ENCODE results near the gene SASS6. TPM values are rescaled to one million over a fixed set of nuclear protein-coding genes. Genes with fewer than 3 reads are reported as not detected.
A peak's percentile ranks its signal among the peaks of the same experiment; 100 is the strongest.

SASS6 gene
- total and polyA plus RNA-seq, 9 of the 15 experiments (the other 6 are each of a cell fraction or from before 2014, with no cell fraction given), result 11.6 to 34.1 (median 18.0) TPM

DNA sequence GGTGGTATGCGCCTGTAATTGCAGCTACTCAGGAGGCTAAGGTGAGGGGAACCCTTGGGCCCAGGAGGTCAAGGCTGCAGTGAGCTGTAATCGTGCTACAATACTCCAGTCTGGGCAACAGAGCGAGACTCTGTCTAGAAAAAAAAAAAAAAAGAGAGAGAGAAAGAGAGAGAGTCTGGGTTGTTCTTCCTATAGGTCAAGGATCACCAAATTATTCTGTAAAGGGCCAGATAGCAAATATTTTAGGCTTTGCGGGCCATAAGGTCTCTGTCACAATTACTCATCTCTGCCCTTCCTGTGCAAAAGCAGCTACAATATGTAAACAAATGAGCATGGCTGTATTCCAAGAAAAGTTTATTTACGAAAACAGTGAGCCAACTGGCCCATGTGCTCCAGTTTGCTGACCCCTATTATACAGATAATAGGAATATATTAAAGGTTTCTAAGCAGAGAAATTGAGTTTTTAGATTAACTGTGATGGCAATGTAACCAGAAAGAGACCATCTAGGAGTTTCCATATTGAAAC is 2.1 kb downstream of the SASS6 start:
- H3K4me3 ChIP-seq, result peak overlapping the region; percentile 51; the same call in 1 of the 2 replicates
- no TSS peak for BruUV-seq (replicated peaks)
- peaks cover 33% of the 10 kb centered on the region for H3K36me3 ChIP-seq (ENCODE audit: control insufficient read depth, insufficient read depth, low read length)
- ChIA-PET CTCF (ENCODE audit: low intra/inter-chr PET ratio) (no interaction called here), POLR2A (interaction anchor here (0.6 to 1.4 kb wide), 3 partner anchors 11 to 292 kb away, joined by 3 to 4 read pairs (median 3); no protein-coding TSS in a partner anchor)
- ATAC-seq (peak; percentile 10), FAIRE-seq (no peak), DNase-seq (ENCODE audit: extremely low read depth in 1 of 4, low spot score in 3 of 4) (peak in 1 of 4 experiments; percentile 63)
- peaks cover 3 to 10% of the 10 kb centered on the region in 2 experiments; a peak in 2 of 5 replicates for H3K4me1 ChIP-seq (replicated peaks in 1 of 2; ENCODE audit: control insufficient read depth in 2 of 2, insufficient read depth in 2 of 2, low read length in 2 of 2)
- no peaks in the 10 kb centered on the region for H3K9me3 ChIP-seq (replicated peaks; ENCODE audit: control insufficient read depth, insufficient read depth, low read depth, low read length)
- H3K27ac ChIP-seq (ENCODE audit: extremely low read depth, low read depth, low read length), result peak overlapping the region; percentile 79
- H3K27me3 ChIP-seq (ENCODE audit: control insufficient read depth in 2 of 2, insufficient read depth in 2 of 2, low read length in 2 of 2), result no peaks in the 10 kb centered on the region
- H3K4me2 ChIP-seq (ENCODE audit: insufficient read depth, low read length), result peak overlapping the region; percentile 77
- intact Hi-C loops (cut with micrococcal nuclease) (loop anchor here (5.0 to 10.0 kb wide), 5 partner anchors 117 to 764 kb away; partner anchors contain the start of genes CDC14A, DBT, EXTL2 and RTCA), in situ Hi-C loops (cut with MboI) (no loop called here)
- H3K79me2 ChIP-seq (ENCODE audit: control insufficient read depth, insufficient read depth, low read length), result peaks cover 97% of the 10 kb centered on the region
- H2AFZ ChIP-seq (ENCODE audit: low read depth, low read length), result peak overlapping the region; percentile 46; the same call in 1 of the 2 replicates
- peak overlapping the region in 1 of 2 experiments; percentile 77; a peak in 3 of 4 replicates for H3K9ac ChIP-seq (ENCODE audit: insufficient read depth in 1 of 2, low read depth in 2 of 2, low read length in 2 of 2)
- WGBS (ENCODE audit: insufficient coverage, low coverage, missing lambda C conversion rate), result 30% methylated on average over 5 of the region's 5 CpGs
- H3K9me1 ChIP-seq (ENCODE audit: control insufficient read depth, insufficient read depth, low read length), result no peaks in the 10 kb centered on the region
- H4K20me1 ChIP-seq (replicated peaks; ENCODE audit: control insufficient read depth, insufficient read depth, low read length), result 0 out of 2 replicates have a peak, but pooled peaks cover 6% of the 10 kb centered on the region
- TF ChIP-seq ZFP1 (CRISPR knock-in tag; IDR thresholded peaks at IDR 0.05) (no peak), POLR2AphosphoS5 (IDR thresholded peaks at IDR 0.05; ENCODE audit: control insufficient read depth, insufficient read depth, low read depth, low read length) (peak; percentile 34; the same call in 1 of the 2 replicates), TBL1XR1 (IDR thresholded peaks at IDR 0.05; ENCODE audit: low read length in 2 of 2) (peak in 1 of 2 experiments; percentile 11; a peak in 1 of 4 replicates), ZSCAN32 (CRISPR knock-in tag; IDR thresholded peaks at IDR 0.05) (no peak), ZNF764 (CRISPR knock-in tag; IDR thresholded peaks at IDR 0.05; ENCODE audit: low read depth) (no peak), HDAC2 (IDR thresholded peaks at IDR 0.05) (0 out of 2 replicates have a peak, but pooled peaks have one; percentile 41), DDX20 (tag; IDR thresholded peaks at IDR 0.05; ENCODE audit: low read depth) (no peak)
- TF ChIP-seq, protein P1, sequence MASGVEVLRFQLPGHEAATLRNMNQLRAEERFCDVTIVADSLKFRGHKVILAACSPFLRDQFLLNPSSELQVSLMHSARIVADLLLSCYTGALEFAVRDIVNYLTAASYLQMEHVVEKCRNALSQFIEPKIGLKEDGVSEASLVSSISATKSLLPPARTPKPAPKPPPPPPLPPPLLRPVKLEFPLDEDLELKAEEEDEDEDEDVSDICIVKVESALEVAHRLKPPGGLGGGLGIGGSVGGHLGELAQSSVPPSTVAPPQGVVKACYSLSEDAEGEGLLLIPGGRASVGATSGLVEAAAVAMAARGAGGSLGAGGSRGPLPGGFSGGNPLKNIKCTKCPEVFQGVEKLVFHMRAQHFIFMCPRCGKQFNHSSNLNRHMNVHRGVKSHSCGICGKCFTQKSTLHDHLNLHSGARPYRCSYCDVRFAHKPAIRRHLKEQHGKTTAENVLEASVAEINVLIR (CRISPR knock-in tag; IDR thresholded peaks at IDR 0.05), result no peak
- TF ChIP-seq, protein P2, sequence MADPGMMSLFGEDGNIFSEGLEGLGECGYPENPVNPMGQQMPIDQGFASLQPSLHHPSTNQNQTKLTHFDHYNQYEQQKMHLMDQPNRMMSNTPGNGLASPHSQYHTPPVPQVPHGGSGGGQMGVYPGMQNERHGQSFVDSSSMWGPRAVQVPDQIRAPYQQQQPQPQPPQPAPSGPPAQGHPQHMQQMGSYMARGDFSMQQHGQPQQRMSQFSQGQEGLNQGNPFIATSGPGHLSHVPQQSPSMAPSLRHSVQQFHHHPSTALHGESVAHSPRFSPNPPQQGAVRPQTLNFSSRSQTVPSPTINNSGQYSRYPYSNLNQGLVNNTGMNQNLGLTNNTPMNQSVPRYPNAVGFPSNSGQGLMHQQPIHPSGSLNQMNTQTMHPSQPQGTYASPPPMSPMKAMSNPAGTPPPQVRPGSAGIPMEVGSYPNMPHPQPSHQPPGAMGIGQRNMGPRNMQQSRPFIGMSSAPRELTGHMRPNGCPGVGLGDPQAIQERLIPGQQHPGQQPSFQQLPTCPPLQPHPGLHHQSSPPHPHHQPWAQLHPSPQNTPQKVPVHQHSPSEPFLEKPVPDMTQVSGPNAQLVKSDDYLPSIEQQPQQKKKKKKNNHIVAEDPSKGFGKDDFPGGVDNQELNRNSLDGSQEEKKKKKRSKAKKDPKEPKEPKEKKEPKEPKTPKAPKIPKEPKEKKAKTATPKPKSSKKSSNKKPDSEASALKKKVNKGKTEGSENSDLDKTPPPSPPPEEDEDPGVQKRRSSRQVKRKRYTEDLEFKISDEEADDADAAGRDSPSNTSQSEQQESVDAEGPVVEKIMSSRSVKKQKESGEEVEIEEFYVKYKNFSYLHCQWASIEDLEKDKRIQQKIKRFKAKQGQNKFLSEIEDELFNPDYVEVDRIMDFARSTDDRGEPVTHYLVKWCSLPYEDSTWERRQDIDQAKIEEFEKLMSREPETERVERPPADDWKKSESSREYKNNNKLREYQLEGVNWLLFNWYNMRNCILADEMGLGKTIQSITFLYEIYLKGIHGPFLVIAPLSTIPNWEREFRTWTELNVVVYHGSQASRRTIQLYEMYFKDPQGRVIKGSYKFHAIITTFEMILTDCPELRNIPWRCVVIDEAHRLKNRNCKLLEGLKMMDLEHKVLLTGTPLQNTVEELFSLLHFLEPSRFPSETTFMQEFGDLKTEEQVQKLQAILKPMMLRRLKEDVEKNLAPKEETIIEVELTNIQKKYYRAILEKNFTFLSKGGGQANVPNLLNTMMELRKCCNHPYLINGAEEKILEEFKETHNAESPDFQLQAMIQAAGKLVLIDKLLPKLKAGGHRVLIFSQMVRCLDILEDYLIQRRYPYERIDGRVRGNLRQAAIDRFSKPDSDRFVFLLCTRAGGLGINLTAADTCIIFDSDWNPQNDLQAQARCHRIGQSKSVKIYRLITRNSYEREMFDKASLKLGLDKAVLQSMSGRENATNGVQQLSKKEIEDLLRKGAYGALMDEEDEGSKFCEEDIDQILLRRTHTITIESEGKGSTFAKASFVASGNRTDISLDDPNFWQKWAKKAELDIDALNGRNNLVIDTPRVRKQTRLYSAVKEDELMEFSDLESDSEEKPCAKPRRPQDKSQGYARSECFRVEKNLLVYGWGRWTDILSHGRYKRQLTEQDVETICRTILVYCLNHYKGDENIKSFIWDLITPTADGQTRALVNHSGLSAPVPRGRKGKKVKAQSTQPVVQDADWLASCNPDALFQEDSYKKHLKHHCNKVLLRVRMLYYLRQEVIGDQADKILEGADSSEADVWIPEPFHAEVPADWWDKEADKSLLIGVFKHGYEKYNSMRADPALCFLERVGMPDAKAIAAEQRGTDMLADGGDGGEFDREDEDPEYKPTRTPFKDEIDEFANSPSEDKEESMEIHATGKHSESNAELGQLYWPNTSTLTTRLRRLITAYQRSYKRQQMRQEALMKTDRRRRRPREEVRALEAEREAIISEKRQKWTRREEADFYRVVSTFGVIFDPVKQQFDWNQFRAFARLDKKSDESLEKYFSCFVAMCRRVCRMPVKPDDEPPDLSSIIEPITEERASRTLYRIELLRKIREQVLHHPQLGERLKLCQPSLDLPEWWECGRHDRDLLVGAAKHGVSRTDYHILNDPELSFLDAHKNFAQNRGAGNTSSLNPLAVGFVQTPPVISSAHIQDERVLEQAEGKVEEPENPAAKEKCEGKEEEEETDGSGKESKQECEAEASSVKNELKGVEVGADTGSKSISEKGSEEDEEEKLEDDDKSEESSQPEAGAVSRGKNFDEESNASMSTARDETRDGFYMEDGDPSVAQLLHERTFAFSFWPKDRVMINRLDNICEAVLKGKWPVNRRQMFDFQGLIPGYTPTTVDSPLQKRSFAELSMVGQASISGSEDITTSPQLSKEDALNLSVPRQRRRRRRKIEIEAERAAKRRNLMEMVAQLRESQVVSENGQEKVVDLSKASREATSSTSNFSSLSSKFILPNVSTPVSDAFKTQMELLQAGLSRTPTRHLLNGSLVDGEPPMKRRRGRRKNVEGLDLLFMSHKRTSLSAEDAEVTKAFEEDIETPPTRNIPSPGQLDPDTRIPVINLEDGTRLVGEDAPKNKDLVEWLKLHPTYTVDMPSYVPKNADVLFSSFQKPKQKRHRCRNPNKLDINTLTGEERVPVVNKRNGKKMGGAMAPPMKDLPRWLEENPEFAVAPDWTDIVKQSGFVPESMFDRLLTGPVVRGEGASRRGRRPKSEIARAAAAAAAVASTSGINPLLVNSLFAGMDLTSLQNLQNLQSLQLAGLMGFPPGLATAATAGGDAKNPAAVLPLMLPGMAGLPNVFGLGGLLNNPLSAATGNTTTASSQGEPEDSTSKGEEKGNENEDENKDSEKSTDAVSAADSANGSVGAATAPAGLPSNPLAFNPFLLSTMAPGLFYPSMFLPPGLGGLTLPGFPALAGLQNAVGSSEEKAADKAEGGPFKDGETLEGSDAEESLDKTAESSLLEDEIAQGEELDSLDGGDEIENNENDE (IDR thresholded peaks at IDR 0.05; ENCODE audit: low read depth, low read length), result no peak

All from K562 (cell line).